SK-N-MC (cell line): ENCODE measurements around the gene COL8A1.

Experiments used
- EZH2 ChIP-seq: fragments of 200-600 bp; sonication (generic); IDR thresholded peaks from one replicate; pipeline ENCODE4 v1.6.1; 2017; ENCODE audit warnings: antibody characterized with exemption
- POLR2AphosphoS5 ChIP-seq: IDR thresholded peaks from 2 replicates; pipeline ENCODE4 v1.6.1; 2012; ENCODE audit warnings: mild to moderate bottlenecking, low read depth, low read length, borderline replicate concordance

- TF ChIP-seq POLR2AphosphoS5 (no peak), EZH2 (no peak)
Observed at GRCh38 chr3:99713440-99713839, 75.0 kb downstream of the COL8A1 start.
